Liver (tissue), 9 donors: ENCODE measurements around the gene AQR. TPM values are rescaled to one million over a fixed set of nuclear protein-coding genes. Genes with fewer than 3 reads are reported as not detected.
A peak's percentile ranks its signal among the peaks of the same experiment; 100 is the strongest.

Source experiments
- DNase-seq: peaks from one replicate; pipeline ENCODE4 v3.0.0-alpha.2; 2017; ENCODE audit warnings: low spot score
- H3K27ac ChIP-seq, 2 donors: one replicate each; pipeline ENCODE4 v1.7.0; 2013; ENCODE audit warnings: inconsistent platforms in 2 of 2, low read length in 2 of 2, control low read depth in 1 of 2, low read depth in 1 of 2, mild to moderate bottlenecking in 1 of 2
- H3K27me3 ChIP-seq, 4 donors: one replicate each; pipeline versions ENCODE4 v1.6.1 to v1.7.0; 2013; ENCODE audit warnings: low read length in 3 of 4, inconsistent platforms in 1 of 4, mild to moderate bottlenecking in 1 of 4, moderate library complexity in 1 of 4; ENCODE audit not compliant: control insufficient read depth in 4 of 4, insufficient read depth in 4 of 4
- H3K36me3 ChIP-seq, 4 donors: one replicate each; pipeline versions ENCODE4 v1.6.1 to v1.7.0; 2013; ENCODE audit warnings: low read length in 3 of 4, mild to moderate bottlenecking in 3 of 4, low read depth in 1 of 4, moderate library complexity in 1 of 4; ENCODE audit not compliant: control insufficient read depth in 4 of 4, insufficient read depth in 3 of 4
- H3K4me1 ChIP-seq, 4 donors: one replicate each; pipeline versions ENCODE4 v1.6.1 to v1.7.0; 2013; ENCODE audit warnings: low read length in 3 of 4, mild to moderate bottlenecking in 3 of 4, moderate library complexity in 1 of 4; ENCODE audit not compliant: control insufficient read depth in 4 of 4, insufficient read depth in 4 of 4
- H3K4me3 ChIP-seq, 3 donors: one replicate each; pipeline versions ENCODE4 v1.6.1 to v1.7.0; 2013; ENCODE audit warnings: low read length in 3 of 3, control low read depth in 1 of 3, low read depth in 1 of 3, mild to moderate bottlenecking in 1 of 3
- H3K9ac ChIP-seq, 2 donors: one replicate each; pipeline ENCODE4 v1.7.0; 2013; ENCODE audit warnings: low read length in 2 of 2, mild to moderate bottlenecking in 2 of 2, moderate library complexity in 2 of 2, control low read depth in 1 of 2, low read depth in 1 of 2
- H3K9me3 ChIP-seq, 4 donors: one replicate each; pipeline versions ENCODE4 v1.6.1 to v1.7.0; 2013; ENCODE audit warnings: low read length in 3 of 4; ENCODE audit not compliant: control insufficient read depth in 4 of 4
- ATF3 ChIP-seq: IDR thresholded peaks from 2 replicates; pipeline ENCODE4 v1.6.1; 2016; ENCODE audit warnings: antibody characterized with exemption
- CTCF ChIP-seq: fragments of 150-350 bp; IDR thresholded peaks from 2 replicates; pipeline ENCODE4 v1.5.1; 2017; ENCODE audit warnings: improper control_type of control experiment, low read depth, low read length; ENCODE audit not compliant: missing input control
- EGR1 ChIP-seq, 2 donors: IDR thresholded peaks; 2 replicates each; pipeline ENCODE4 v1.6.1; 2016 to 2018; ENCODE audit warnings: antibody characterized with exemption in 2 of 2, low read depth in 2 of 2
- FOXA1 ChIP-seq: IDR thresholded peaks from 2 replicates; pipeline ENCODE4 v1.6.1; 2016; ENCODE audit warnings: antibody characterized with exemption
- FOXA2 ChIP-seq: IDR thresholded peaks from 2 replicates; pipeline ENCODE4 v1.6.1; 2016; ENCODE audit warnings: antibody characterized with exemption
- GABPA ChIP-seq, 2 donors: IDR thresholded peaks in 1 of 2; conservative IDR thresholded peaks in 1 of 2; 2 replicates each; pipeline ENCODE4 v1.6.1; 2016; ENCODE audit warnings: antibody characterized with exemption in 2 of 2, mild to moderate bottlenecking in 1 of 2, moderate library complexity in 1 of 2
- HNF4A ChIP-seq, 2 donors: conservative IDR thresholded peaks; 2 replicates each; pipeline ENCODE4 v1.6.1; 2016; ENCODE audit warnings: antibody characterized with exemption in 2 of 2, mild to moderate bottlenecking in 2 of 2
- HNF4G ChIP-seq: IDR thresholded peaks from 2 replicates; pipeline ENCODE4 v1.6.1; 2016; ENCODE audit warnings: antibody characterized with exemption
- JUND ChIP-seq, 2 donors: IDR thresholded peaks; 2 replicates each; pipeline ENCODE4 v1.6.1; 2016; ENCODE audit warnings: antibody characterized with exemption in 2 of 2
- NR2F2 ChIP-seq: IDR thresholded peaks from 2 replicates; pipeline ENCODE4 v1.6.1; 2016; ENCODE audit warnings: antibody characterized with exemption
- RAD21 ChIP-seq, 2 donors: IDR thresholded peaks; 2 replicates each; pipeline ENCODE4 v1.6.1; 2016; ENCODE audit warnings: antibody characterized with exemption in 2 of 2, mild to moderate bottlenecking in 2 of 2
- REST ChIP-seq: IDR thresholded peaks from 2 replicates; pipeline ENCODE4 v1.6.1; 2016; ENCODE audit warnings: antibody characterized with exemption, mild to moderate bottlenecking
- RXRA ChIP-seq, 2 donors: IDR thresholded peaks; 2 replicates each; pipeline ENCODE4 v1.6.1; 2017 to 2018; ENCODE audit warnings: antibody characterized with exemption in 2 of 2, mild to moderate bottlenecking in 1 of 2
- SP1 ChIP-seq: IDR thresholded peaks from 2 replicates; pipeline ENCODE4 v1.6.1; 2018; ENCODE audit warnings: antibody characterized with exemption, mild to moderate bottlenecking
- TAF1 ChIP-seq: conservative IDR thresholded peaks from 2 replicates; pipeline ENCODE4 v1.6.1; 2016; ENCODE audit warnings: antibody characterized with exemption, mild to moderate bottlenecking
- YY1 ChIP-seq: IDR thresholded peaks from 2 replicates; pipeline ENCODE4 v1.6.1; 2016; ENCODE audit warnings: antibody characterized with exemption, mild to moderate bottlenecking
- ZBTB33 ChIP-seq: IDR thresholded peaks from 2 replicates; pipeline ENCODE4 v1.6.1; 2016; ENCODE audit warnings: antibody characterized with exemption
- WGBS: extraction: QIAGEN DNeasy Blood & Tissue Kit; methylation state at CpG from one replicate; pipeline ENCODE4 v1.1.7; 2013; 5-methylcytosine and 5-hydroxymethylcytosine counted together
- polyA plus RNA-seq, 2 donors: library from polyadenylated mRNA; stranded (reverse) in 1 of 2; unstranded in 1 of 2; fragments of 200-250 nt in 1 of 2; fragments of >200 nt in 1 of 2; fragmentation: Nextera tagmentation in 1 of 2; extraction: Ambion mirVana in 1 of 2; gene quantifications; one replicate each; pipeline versions ENCODE4 v1.2.1 to v1.2.3, GENCODE V29; 2013 to 2015
- total RNA-seq, 2 donors: library from RNA; depleted of rRNA; stranded (reverse); fragments of >200 nt; gene quantifications; one replicate each; pipeline ENCODE4 v1.2.3, GENCODE V29; 2014
- TF ChIP-seq, protein P1 (sequence below): IDR thresholded peaks from 2 replicates; pipeline ENCODE4 v1.6.1; 2016; ENCODE audit warnings: antibody characterized with exemption
- donor health status: healthy.
- donor health status: healthy.
- donor health status: healthy.
- donor health status: healthy.
- donor health status: healthy.

AQR gene
- total and polyA plus RNA-seq, 4 donors, result 3.4 to 14.3 (median 8.7) TPM

GRCh38 chr15:34952481-34952880 is 17.1 kb downstream of the AQR start:
- Histone ChIP-seq H3K36me3 (peaks cover 4 to 22% (median 12%) of the 10 kb centered on the region in 4 donors), H3K4me3 (no peak overlapping the region), H3K9me3 (no peaks in the 10 kb centered on the region), H3K9ac (no peak overlapping the region), H3K27me3 (no peaks in the 10 kb centered on the region), H3K4me1 (no peaks in the 10 kb centered on the region), H3K27ac (no peak overlapping the region)
- TF ChIP-seq JUND (IDR thresholded peaks at IDR 0.05), result no peak
- TF ChIP-seq HNF4A (conservative IDR thresholded peaks at IDR 0.05), result no peak
- DNase-seq, result no peak

DNA sequence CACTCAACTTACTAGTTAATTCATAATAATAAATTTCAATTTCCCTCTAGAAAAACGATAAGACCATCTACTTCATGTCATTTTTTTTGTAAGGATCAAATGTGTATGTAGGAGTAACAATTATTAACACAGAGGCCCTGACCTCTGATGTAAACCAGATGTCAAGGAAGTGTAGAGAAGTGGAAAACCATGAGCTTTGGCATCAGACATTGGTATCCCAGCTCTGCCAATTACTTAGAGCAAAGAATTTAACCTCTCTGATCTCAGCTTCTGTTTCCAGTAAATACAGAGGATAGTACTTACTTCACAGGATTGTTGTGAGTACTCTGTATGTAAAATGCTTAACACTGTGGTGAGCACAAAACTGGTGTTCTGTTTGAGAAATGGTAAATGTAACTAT is 17.5 kb downstream of the AQR start:
- H3K4me3 ChIP-seq, result no peak overlapping the region
- DNase-seq, result no peak
- H3K36me3 ChIP-seq, result peaks cover 5 to 23% (median 12%) of the 10 kb centered on the region in 4 donors
- no peak overlapping the region for H3K27ac ChIP-seq
- WGBS, result 84% methylated on average over 1 of the region's 1 CpG
- no peak overlapping the region for H3K9ac ChIP-seq
- H3K4me1 ChIP-seq, result no peaks in the 10 kb centered on the region
- no peak for TF ChIP-seq JUND (IDR thresholded peaks at IDR 0.05)
- peak; percentile 18 for TF ChIP-seq NR2F2
- no peaks in the 10 kb centered on the region for H3K27me3 ChIP-seq
- no peaks in the 10 kb centered on the region for H3K9me3 ChIP-seq

DNA sequence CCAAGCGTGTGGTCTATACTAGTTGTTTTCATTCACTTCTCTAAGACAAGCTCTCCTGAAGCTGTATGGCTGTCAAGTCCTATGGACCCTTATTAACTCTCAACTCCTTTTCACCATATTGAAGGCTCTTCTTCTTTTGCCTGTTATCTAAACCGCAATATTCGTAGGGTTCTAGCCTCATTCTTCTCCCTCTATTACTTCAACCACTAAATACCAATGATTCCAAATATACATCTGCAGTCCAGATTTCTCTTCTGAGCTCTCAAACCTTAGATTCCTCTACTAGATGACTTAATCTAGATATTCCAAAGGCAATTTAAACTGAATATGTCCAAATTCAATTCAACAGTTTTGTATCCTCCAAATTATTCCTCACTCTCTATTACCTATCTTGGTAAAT is 24.6 kb downstream of the AQR start:
- peaks cover 7 to 33% (median 21%) of the 10 kb centered on the region in 4 donors for H3K36me3 ChIP-seq
- TF ChIP-seq HNF4G, result no peak
- TF ChIP-seq REST, result no peak
- TF ChIP-seq HNF4A (conservative IDR thresholded peaks at IDR 0.05), result no peak
- no peak for TF ChIP-seq SP1
- no peak for TF ChIP-seq NR2F2
- TF ChIP-seq ZBTB33, result no peak
- no peak for TF ChIP-seq ATF3
- TF ChIP-seq CTCF, result no peak
- no peak for TF ChIP-seq FOXA1
- TF ChIP-seq JUND (IDR thresholded peaks at IDR 0.05), result no peak
- no peak for TF ChIP-seq YY1
- no peak for TF ChIP-seq GABPA (IDR thresholded peaks at IDR 0.05 in 1 of 2, conservative IDR thresholded peaks at IDR 0.05 in 1 of 2)
- no peak for TF ChIP-seq TAF1
- TF ChIP-seq, protein P1, sequence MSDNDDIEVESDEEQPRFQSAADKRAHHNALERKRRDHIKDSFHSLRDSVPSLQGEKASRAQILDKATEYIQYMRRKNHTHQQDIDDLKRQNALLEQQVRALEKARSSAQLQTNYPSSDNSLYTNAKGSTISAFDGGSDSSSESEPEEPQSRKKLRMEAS, result no peak
- no peak for TF ChIP-seq EGR1 (IDR thresholded peaks at IDR 0.05; ENCODE audit: low read depth in 2 of 2)
- no peak for TF ChIP-seq RXRA (IDR thresholded peaks at IDR 0.05)
- no peak for TF ChIP-seq RAD21 (IDR thresholded peaks at IDR 0.05)
- TF ChIP-seq FOXA2, result no peak

More for the DNA sequence above, 24.6 kb downstream of the AQR start:
- Histone ChIP-seq H3K27ac (no peak overlapping the region), H3K4me3 (no peak overlapping the region), H3K9ac (no peak overlapping the region), H3K4me1 (peaks cover 0 to 2% (median 0%) of the 10 kb centered on the region in 4 donors), H3K9me3 (no peaks in the 10 kb centered on the region), H3K27me3 (no peaks in the 10 kb centered on the region)
- no peak for DNase-seq
- WGBS, result 97% methylated on average over 3 of the region's 3 CpGs
